ENCODE measurements around the gene SCGN.

DNA sequence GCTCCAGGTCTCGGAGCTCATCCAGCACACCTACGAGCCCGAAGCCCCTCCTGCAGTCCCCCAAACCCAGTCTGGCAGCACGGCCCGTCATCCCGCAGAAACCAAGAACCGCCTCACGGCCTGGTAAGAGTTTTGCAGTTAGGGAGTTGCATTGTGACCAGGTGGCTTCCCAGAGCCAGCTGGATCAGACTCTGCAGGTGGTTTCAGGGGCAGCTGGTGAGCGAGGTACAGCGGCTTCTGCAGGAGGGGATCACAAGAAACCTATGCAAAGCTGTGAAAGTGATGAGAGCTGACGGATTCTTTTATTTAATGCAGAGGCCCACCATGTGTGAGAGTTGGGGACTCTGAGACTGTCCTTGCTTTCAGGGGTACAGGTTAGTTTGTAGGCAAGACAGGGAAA, 45.9 kb upstream of the SCGN start:
- TF ChIP-seq, protein P1, sequence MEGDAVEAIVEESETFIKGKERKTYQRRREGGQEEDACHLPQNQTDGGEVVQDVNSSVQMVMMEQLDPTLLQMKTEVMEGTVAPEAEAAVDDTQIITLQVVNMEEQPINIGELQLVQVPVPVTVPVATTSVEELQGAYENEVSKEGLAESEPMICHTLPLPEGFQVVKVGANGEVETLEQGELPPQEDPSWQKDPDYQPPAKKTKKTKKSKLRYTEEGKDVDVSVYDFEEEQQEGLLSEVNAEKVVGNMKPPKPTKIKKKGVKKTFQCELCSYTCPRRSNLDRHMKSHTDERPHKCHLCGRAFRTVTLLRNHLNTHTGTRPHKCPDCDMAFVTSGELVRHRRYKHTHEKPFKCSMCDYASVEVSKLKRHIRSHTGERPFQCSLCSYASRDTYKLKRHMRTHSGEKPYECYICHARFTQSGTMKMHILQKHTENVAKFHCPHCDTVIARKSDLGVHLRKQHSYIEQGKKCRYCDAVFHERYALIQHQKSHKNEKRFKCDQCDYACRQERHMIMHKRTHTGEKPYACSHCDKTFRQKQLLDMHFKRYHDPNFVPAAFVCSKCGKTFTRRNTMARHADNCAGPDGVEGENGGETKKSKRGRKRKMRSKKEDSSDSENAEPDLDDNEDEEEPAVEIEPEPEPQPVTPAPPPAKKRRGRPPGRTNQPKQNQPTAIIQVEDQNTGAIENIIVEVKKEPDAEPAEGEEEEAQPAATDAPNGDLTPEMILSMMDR (IDR thresholded peaks at IDR 0.05; ENCODE audit: low read length): no peak
- TF ChIP-seq EZH2 (IDR thresholded peaks at IDR 0.05; ENCODE audit: borderline replicate concordance, low read length): no peak

Data from OCI-LY1 (cell line).